Astrocyte (in vitro differentiated cells and primary cell): Measurements from ENCODE around the gene GPR137.

Source experiments
- EZH2 ChIP-seq: IDR thresholded peaks from 2 replicates; pipeline ENCODE4 v1.6.1; 2012; ENCODE audit warnings: mild to moderate bottlenecking, low read length, inconsistent platforms; ENCODE audit not compliant: insufficient read depth
- TF ChIP-seq, protein P1 (sequence below): IDR thresholded peaks from 2 replicates; pipeline ENCODE4 v1.5.1; 2011; ENCODE audit warnings: low read depth, mild to moderate bottlenecking, inconsistent platforms, low read length, moderate library complexity; ENCODE audit not compliant: insufficient read depth

DNA sequence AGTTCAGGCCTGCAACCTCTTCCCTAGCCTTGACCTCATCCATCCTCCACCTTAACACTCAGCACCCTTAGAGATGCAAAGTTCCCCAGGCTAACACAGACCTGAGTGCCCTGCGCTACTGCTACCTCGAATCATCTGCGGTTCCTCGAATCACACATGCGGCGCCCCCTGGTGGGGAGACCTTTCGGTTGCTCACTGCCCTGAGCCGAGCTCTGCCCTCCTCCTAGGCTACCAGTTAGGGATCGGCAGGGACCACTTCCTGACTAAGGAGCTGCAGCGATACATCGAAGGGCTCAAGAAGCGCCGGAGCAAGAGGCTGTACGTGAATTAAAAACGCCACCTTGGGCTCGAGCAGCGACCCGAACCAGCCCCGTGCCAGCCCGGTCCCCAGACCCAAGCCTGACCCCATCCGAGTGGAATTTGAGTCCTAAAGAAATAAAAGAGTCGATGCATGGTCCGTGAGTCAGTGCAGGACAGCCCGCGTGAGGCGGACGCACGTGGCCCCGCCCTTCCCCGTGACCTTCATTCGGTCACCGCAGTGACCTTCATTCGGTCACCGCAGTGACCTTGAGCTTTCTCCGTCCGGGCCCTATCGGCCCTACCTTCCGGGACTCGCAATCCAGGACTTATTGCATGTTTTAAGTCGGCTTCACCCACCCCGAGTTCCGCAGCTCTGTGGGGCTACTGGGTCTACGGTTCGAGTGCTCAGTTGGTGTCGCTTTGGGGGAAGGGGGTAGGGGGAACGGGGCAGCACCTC is 18.8 kb downstream of the GPR137 start:
- no peak for TF ChIP-seq EZH2
- TF ChIP-seq, protein P1, sequence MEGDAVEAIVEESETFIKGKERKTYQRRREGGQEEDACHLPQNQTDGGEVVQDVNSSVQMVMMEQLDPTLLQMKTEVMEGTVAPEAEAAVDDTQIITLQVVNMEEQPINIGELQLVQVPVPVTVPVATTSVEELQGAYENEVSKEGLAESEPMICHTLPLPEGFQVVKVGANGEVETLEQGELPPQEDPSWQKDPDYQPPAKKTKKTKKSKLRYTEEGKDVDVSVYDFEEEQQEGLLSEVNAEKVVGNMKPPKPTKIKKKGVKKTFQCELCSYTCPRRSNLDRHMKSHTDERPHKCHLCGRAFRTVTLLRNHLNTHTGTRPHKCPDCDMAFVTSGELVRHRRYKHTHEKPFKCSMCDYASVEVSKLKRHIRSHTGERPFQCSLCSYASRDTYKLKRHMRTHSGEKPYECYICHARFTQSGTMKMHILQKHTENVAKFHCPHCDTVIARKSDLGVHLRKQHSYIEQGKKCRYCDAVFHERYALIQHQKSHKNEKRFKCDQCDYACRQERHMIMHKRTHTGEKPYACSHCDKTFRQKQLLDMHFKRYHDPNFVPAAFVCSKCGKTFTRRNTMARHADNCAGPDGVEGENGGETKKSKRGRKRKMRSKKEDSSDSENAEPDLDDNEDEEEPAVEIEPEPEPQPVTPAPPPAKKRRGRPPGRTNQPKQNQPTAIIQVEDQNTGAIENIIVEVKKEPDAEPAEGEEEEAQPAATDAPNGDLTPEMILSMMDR: peak; percentile 82
